ENCODE results near the gene HLF.

- no peak for TF ChIP-seq POLR2A (IDR thresholded peaks at IDR 0.05)
- TF ChIP-seq, protein P1, sequence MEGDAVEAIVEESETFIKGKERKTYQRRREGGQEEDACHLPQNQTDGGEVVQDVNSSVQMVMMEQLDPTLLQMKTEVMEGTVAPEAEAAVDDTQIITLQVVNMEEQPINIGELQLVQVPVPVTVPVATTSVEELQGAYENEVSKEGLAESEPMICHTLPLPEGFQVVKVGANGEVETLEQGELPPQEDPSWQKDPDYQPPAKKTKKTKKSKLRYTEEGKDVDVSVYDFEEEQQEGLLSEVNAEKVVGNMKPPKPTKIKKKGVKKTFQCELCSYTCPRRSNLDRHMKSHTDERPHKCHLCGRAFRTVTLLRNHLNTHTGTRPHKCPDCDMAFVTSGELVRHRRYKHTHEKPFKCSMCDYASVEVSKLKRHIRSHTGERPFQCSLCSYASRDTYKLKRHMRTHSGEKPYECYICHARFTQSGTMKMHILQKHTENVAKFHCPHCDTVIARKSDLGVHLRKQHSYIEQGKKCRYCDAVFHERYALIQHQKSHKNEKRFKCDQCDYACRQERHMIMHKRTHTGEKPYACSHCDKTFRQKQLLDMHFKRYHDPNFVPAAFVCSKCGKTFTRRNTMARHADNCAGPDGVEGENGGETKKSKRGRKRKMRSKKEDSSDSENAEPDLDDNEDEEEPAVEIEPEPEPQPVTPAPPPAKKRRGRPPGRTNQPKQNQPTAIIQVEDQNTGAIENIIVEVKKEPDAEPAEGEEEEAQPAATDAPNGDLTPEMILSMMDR (IDR thresholded peaks at IDR 0.05 in 4 of 5, conservative IDR thresholded peaks at IDR 0.05 in 1 of 5): no peak
Observed at GRCh38 chr17:55305321-55306087, 40.7 kb downstream of the HLF start.

Data from gastrocnemius medialis (tissue), 4 donors.